Pancreas (tissue), 10 donors: ENCODE measurements around the gene FCN3. TPM values are rescaled to one million over a fixed set of nuclear protein-coding genes. Genes with fewer than 3 reads are reported as not detected.
A peak's percentile ranks its signal among the peaks of the same experiment; 100 is the strongest.

ENCODE experiments used
- ATAC-seq, 4 donors: fragments of 200-7000 bp; cut with Tn5 transposase; one replicate each; pipeline versions ENCODE4 v1.8.0 to v1.9.1; 2020; ENCODE audit warnings: mild to moderate bottlenecking in 4 of 4, moderate library complexity in 4 of 4
- DNase-seq, 6 donors: peaks; one replicate each; pipeline ENCODE4 v3.0.0-alpha.2; 2020
- FAIRE-seq: peaks from 2 replicates; lab custom pipeline; 2012; peaks lifted over from hg19 to GRCh38; lab: Jason Lieb, UNC
- H3K27ac ChIP-seq, 4 donors: fragments of 200-600 bp; sonication (generic); 1 replicate in 3 of 4; 2 replicates in 1 of 4; pipeline versions ENCODE4 v1.5.0 to v1.8.0; 2020
- H3K27me3 ChIP-seq, 4 donors: fragments of 200-600 bp; one replicate each; pipeline ENCODE4 v1.8.0; 2021
- H3K36me3 ChIP-seq, 3 donors: fragments of 200-600 bp; sonication (generic) in 1 of 3; one replicate each; pipeline versions ENCODE4 v1.5.0 to v1.8.0; 2020 to 2021
- H3K4me1 ChIP-seq, 3 donors: fragments of 200-600 bp; one replicate each; pipeline ENCODE4 v1.8.0; 2021
- H3K4me3 ChIP-seq, 4 donors: fragments of 200-600 bp; sonication (generic) in 2 of 4; one replicate each; pipeline versions ENCODE4 v1.5.0 to v1.8.0; 2020 to 2021
- H3K9me3 ChIP-seq, 4 donors: fragments of 200-600 bp; one replicate each; pipeline ENCODE4 v1.8.0; 2021
- WGBS, 2 donors: extraction: QIAGEN DNeasy Blood & Tissue Kit; methylation state at CpG; one replicate each; pipeline ENCODE4 v1.1.7; 2013; 5-methylcytosine and 5-hydroxymethylcytosine counted together
- intact Hi-C, 3 donors: fragments of 100-400 bp; cut with DNase I; formaldehyde crosslinking; loops; one replicate each; pipeline versions ENCODE4 v1.11.1 to v1.14.2; 2022
- polyA plus RNA-seq, 2 donors: library from polyadenylated mRNA; stranded (reverse); fragments of 200-250 nt; gene quantifications; one replicate each; pipeline ENCODE4 v1.2.3, GENCODE V29; 2013
- total RNA-seq, 6 donors: library from RNA; stranded (reverse); fragmentation: NEBNext Ultra II Directional in 4 of 6; extraction: Animal tissue kit (Norgen Biotek cat#: 25700) in 4 of 6; gene quantifications; one replicate each; pipeline versions ENCODE4 v1.2.1 to v1.2.4, GENCODE V29; 2021 to 2023
- TF ChIP-seq, protein P1 (sequence below), 4 donors: fragments of 200-600 bp; sonication (generic) in 3 of 4; IDR thresholded peaks; one replicate each; pipeline versions ENCODE4 v1.5.0 to v1.8.0; 2021; ENCODE audit warnings: antibody characterized with exemption in 4 of 4
- donor health status: healthy with polysubstance abuse.
- donor health status: DM: no; HTN: no; CAD: no; lungs with moderate emphysema.
- donor health status: DM: no; HTN: no; CAD: no.
- donor health status: control.
- donor health status: control.
- donor health status: Bipolar disorder and iron deficiency.
- donor health status: DM: yes; HTN: yes; CAD: no.
- donor health status: DM: no; HTN: no; CAD: no.
- donor health status: DM: no; HTN: no; CAD: no.
- donor health status: DM: yes; HTN: yes; CAD: no.

FCN3 gene
- total and polyA plus RNA-seq, 8 donors, result 0.39 to 19.7 (median 3.7) TPM

DNA sequence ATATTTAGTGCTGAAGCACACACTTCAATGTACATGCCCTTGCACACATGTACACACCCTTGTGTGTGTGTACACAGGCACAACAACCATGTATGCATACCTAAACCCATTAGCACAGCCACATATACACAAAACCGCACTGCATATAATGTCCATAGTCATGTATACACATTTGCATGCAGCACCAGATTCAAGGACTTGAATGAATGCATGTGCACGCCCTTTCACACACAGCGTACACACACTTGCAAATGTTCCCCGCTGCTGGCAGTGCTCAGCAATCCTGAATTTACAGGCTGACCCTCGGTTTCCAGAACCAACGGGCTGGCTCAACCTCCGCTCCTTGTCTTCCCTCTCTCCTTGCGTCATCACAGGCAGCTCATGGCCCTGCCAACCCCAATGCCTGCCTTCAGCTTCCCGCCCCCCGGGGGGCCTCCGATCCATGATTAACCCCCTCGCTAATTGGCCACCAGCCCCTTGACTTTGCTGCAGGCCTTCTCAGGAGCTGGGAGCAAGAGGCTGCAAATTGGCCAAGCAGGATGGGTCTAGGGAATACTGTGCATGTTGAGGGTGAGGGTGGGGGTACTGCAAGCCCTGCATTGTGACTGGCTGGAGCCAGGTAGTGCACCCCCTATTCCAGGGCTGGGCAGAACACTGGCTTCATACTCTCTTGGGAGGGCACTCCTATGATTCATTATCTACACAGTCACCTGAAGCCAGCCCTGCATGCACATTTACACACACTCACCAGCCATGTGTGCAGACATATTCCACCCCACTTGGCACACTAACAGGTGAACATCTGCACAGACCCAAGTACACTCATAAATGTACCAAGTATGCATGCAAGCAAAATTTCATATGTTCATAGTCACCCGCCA, 25.7 kb upstream of the FCN3 start:
- peak in 1 of 4 donors; percentile 1 for ATAC-seq
- H3K9me3 ChIP-seq, result no peaks in the 10 kb centered on the region
- H3K27ac ChIP-seq, result no peak overlapping the region
- no peaks in the 10 kb centered on the region for H3K27me3 ChIP-seq
- no peak overlapping the region for H3K4me3 ChIP-seq
- H3K4me1 ChIP-seq, result peaks cover 0 to 10% (median 0%) of the 10 kb centered on the region in 3 donors
- H3K36me3 ChIP-seq, result no peaks in the 10 kb centered on the region
- TF ChIP-seq, protein P1, sequence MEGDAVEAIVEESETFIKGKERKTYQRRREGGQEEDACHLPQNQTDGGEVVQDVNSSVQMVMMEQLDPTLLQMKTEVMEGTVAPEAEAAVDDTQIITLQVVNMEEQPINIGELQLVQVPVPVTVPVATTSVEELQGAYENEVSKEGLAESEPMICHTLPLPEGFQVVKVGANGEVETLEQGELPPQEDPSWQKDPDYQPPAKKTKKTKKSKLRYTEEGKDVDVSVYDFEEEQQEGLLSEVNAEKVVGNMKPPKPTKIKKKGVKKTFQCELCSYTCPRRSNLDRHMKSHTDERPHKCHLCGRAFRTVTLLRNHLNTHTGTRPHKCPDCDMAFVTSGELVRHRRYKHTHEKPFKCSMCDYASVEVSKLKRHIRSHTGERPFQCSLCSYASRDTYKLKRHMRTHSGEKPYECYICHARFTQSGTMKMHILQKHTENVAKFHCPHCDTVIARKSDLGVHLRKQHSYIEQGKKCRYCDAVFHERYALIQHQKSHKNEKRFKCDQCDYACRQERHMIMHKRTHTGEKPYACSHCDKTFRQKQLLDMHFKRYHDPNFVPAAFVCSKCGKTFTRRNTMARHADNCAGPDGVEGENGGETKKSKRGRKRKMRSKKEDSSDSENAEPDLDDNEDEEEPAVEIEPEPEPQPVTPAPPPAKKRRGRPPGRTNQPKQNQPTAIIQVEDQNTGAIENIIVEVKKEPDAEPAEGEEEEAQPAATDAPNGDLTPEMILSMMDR (IDR thresholded peaks at IDR 0.05), result no peak
- no peak for DNase-seq
- intact Hi-C loops, result loop anchor here in 1 of 3 donors (5.0 kb wide), 1 partner anchor 207 kb away; no protein-coding TSS in a partner anchor
- WGBS, 2 donors, result 26 to 33% methylated on average over 13 of the region's 13 CpGs
- FAIRE-seq, result no peak

DNA sequence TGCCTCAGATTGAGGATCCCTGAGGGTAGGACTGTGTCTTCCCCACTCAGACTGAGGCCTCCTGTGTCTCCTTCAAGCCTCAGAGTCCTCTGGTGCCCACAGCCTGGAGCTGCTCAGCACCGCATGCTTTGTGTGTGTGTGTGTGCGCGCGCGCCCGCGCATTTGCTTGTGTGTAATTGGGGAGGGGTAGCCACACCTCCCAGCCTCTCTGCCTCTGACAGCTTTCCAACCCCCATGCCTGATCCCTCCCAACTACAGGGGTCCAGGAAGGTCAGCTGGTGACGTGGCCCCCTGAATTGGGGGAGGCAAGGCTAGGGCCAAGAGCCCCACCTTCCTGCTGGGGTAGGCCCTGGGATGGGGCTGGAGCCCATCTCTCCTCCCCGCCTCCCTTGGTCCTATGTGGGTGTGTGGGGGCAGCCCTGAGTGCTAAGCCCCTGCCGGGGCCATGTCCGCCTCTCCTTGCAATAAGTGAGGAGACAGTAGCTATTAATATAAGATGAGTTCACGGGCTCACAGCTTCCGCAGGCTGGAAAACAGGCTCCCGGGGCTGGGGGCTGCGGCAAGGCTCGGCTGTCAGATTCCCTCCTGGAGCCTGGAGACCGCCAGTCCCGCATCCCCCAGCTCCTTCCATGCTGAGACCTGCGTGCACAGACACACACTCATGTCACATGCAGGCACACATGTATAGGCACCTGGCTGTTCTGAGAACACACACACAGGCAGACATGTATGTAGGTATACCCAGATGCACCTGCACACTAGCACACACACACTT, 24.8 kb upstream of the FCN3 start:
- DNase-seq (no peak), FAIRE-seq (no peak), ATAC-seq (no peak)
- intact Hi-C loops, result loop anchor here in 2 of 3 donors (5.0 to 10.0 kb wide), 2 partner anchors 95 to 208 kb away; no protein-coding TSS in a partner anchor
- H3K27me3 ChIP-seq, result no peaks in the 10 kb centered on the region
- H3K27ac ChIP-seq, result no peak overlapping the region
- WGBS, 2 donors, result 34 to 35% methylated on average over 19 of the region's 19 CpGs
- H3K9me3 ChIP-seq, result no peaks in the 10 kb centered on the region
- peaks cover 0 to 10% (median 0%) of the 10 kb centered on the region in 3 donors for H3K4me1 ChIP-seq
- TF ChIP-seq, protein P1 (IDR thresholded peaks at IDR 0.05), result no peak
- no peaks in the 10 kb centered on the region for H3K36me3 ChIP-seq
- H3K4me3 ChIP-seq, result no peak overlapping the region

DNA sequence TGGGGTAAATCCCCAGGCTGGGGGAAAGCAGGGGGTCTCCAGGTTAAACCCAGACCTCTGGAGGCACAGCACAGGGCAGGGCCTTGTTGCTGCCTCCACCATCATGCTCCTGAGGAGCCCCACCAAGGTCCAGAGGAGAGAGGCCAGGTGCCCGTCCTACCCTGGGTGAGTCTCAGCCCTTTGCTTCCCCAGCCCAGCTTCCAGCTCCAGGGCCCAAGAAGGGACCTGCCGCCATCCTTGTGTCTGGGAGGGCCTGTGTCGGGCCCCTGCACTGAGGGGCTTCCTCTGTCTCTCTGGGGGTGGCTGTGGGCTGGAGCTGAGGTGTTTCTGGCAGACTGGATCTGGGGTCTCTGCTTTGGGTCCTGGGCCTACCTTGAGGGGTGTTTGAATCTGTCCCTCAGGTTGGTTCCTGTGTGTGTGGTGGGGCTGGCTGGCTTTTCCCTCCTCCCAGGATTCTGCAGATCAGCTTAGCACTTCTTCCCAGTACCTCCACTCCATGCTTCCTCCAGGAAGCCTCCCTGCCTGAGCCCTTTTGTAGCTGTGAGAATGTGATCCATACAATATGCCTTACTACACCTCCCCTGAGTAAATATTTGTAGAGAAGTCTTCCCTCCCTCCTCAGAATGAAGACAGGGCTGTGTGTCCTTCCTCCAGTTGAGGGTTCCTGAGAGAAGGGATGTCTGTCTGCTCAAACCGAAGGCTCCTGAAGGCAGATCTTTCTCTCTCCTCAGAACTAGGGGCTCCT, 24.0 kb upstream of the FCN3 start:
- no peaks in the 10 kb centered on the region for H3K9me3 ChIP-seq
- TF ChIP-seq, protein P1 (IDR thresholded peaks at IDR 0.05), result no peak
- no peak for FAIRE-seq
- DNase-seq, result no peak
- ATAC-seq, result no peak
- WGBS, 2 donors, result 53 to 70% methylated on average over 4 of the region's 4 CpGs
- no peaks in the 10 kb centered on the region for H3K36me3 ChIP-seq
- no peak overlapping the region for H3K27ac ChIP-seq
- H3K4me3 ChIP-seq, result no peak overlapping the region
- peaks cover 0 to 10% (median 0%) of the 10 kb centered on the region in 3 donors for H3K4me1 ChIP-seq
- intact Hi-C loops, result loop anchor here in 1 of 3 donors (10.0 kb wide), 1 partner anchor 94 kb away; no protein-coding TSS in a partner anchor
- H3K27me3 ChIP-seq, result no peaks in the 10 kb centered on the region

DNA sequence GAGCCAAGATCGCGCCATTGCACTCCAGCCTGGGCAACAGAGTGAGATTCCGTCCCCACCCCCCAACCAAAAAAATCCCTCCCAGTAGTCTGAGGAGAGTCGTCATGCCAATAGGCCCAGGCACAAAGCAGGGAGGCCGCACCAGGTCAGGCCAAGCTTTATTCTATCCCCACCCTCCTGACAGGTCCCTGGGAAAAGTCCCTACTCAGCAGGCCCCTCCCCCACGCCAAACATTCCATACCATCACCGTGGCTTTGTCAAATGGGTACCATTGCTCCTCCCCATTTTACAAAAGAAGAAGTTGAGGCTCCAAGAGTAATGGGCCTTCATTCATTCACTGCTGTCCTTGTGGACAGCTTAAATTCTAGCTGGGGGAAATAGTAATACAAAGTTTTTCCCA, 23.1 kb upstream of the FCN3 start:
- H3K27ac ChIP-seq, result no peak overlapping the region
- H3K4me1 ChIP-seq, result peaks cover 0 to 8% (median 0%) of the 10 kb centered on the region in 3 donors
- FAIRE-seq (no peak), DNase-seq (no peak), ATAC-seq (no peak)
- intact Hi-C loops, result loop anchor here in 1 of 3 donors (10.0 kb wide), 1 partner anchor 93 kb away; no protein-coding TSS in a partner anchor
- TF ChIP-seq, protein P1 (IDR thresholded peaks at IDR 0.05), result no peak
- 51 to 58% methylated on average over 7 of the region's 7 CpGs for WGBS, 2 donors
- H3K27me3 ChIP-seq, result no peaks in the 10 kb centered on the region
- no peak overlapping the region for H3K4me3 ChIP-seq
- H3K9me3 ChIP-seq, result no peaks in the 10 kb centered on the region
- H3K36me3 ChIP-seq, result no peaks in the 10 kb centered on the region
